ENCODE data around the gene VENTX. TPM values are rescaled to one million over a fixed set of nuclear protein-coding genes. Genes with fewer than 3 reads are reported as not detected.

VENTX gene
- total RNA-seq, 1 donor from 2014 or later: not detected

GRCh38 chr10:133270204-133270603 is 32.5 kb downstream of the VENTX start:
- Mint-ChIP-seq H3K36me3 (ENCODE audit: unreplicated experiment) (no peaks in the 10 kb centered on the region), H3K27ac (ENCODE audit: unreplicated experiment) (no peak overlapping the region), H3K27me3 (ENCODE audit: unreplicated experiment) (no peaks in the 10 kb centered on the region), H3K9me3 (ENCODE audit: unreplicated experiment) (no peaks in the 10 kb centered on the region), H3K4me3 (ENCODE audit: unreplicated experiment) (no peak overlapping the region), H3K4me1 (ENCODE audit: unreplicated experiment) (no peaks in the 10 kb centered on the region)
- TF ChIP-seq CTCF (IDR thresholded peaks at IDR 0.05): no peak
- DNase-seq (ENCODE audit: extremely low spot score, unreplicated experiment): no peak

GRCh38 chr10:133270773-133271297 is 33.2 kb downstream of the VENTX start:
- no peaks in the 10 kb centered on the region for H3K9me3 Mint-ChIP-seq (ENCODE audit: unreplicated experiment)
- H3K36me3 Mint-ChIP-seq (ENCODE audit: unreplicated experiment): no peaks in the 10 kb centered on the region
- H3K27me3 Mint-ChIP-seq (ENCODE audit: unreplicated experiment): no peaks in the 10 kb centered on the region
- no peak overlapping the region for H3K4me3 Mint-ChIP-seq (ENCODE audit: unreplicated experiment)
- TF ChIP-seq CTCF (IDR thresholded peaks at IDR 0.05): no peak
- H3K4me1 Mint-ChIP-seq (ENCODE audit: unreplicated experiment): no peaks in the 10 kb centered on the region
- H3K27ac Mint-ChIP-seq (ENCODE audit: unreplicated experiment): no peak overlapping the region
- DNase-seq (ENCODE audit: extremely low spot score, unreplicated experiment): no peak

- Mint-ChIP-seq H3K4me3 (ENCODE audit: unreplicated experiment) (no peak overlapping the region), H3K36me3 (ENCODE audit: unreplicated experiment) (no peaks in the 10 kb centered on the region), H3K9me3 (ENCODE audit: unreplicated experiment) (no peaks in the 10 kb centered on the region), H3K27ac (ENCODE audit: unreplicated experiment) (no peak overlapping the region), H3K27me3 (ENCODE audit: unreplicated experiment) (no peaks in the 10 kb centered on the region), H3K4me1 (ENCODE audit: unreplicated experiment) (no peaks in the 10 kb centered on the region)
- no peak for DNase-seq (ENCODE audit: extremely low spot score, unreplicated experiment)
- TF ChIP-seq CTCF (IDR thresholded peaks at IDR 0.05): no peak
These were observed 34.1 kb downstream of the VENTX start for GRCh38 chr10:133271521-133272300.

- no peaks in the 10 kb centered on the region for H3K27me3 Mint-ChIP-seq (ENCODE audit: unreplicated experiment)
- H3K9me3 Mint-ChIP-seq (ENCODE audit: unreplicated experiment): no peaks in the 10 kb centered on the region
- no peak for DNase-seq (ENCODE audit: extremely low spot score, unreplicated experiment)
- H3K4me3 Mint-ChIP-seq (ENCODE audit: unreplicated experiment): no peak overlapping the region
- no peak for TF ChIP-seq CTCF (IDR thresholded peaks at IDR 0.05)
- H3K4me1 Mint-ChIP-seq (ENCODE audit: unreplicated experiment): no peaks in the 10 kb centered on the region
- H3K36me3 Mint-ChIP-seq (ENCODE audit: unreplicated experiment): no peaks in the 10 kb centered on the region
- no peak overlapping the region for H3K27ac Mint-ChIP-seq (ENCODE audit: unreplicated experiment)
These were observed 34.8 kb downstream of the VENTX start for GRCh38 chr10:133272301-133272963.

GRCh38 chr10:133272964-133273420 is 35.3 kb downstream of the VENTX start:
- no peak for TF ChIP-seq CTCF (IDR thresholded peaks at IDR 0.05)
- Mint-ChIP-seq H3K4me1 (ENCODE audit: unreplicated experiment) (peaks cover 1% of the 10 kb centered on the region), H3K27me3 (ENCODE audit: unreplicated experiment) (no peaks in the 10 kb centered on the region), H3K9me3 (ENCODE audit: unreplicated experiment) (no peaks in the 10 kb centered on the region), H3K36me3 (ENCODE audit: unreplicated experiment) (no peaks in the 10 kb centered on the region), H3K4me3 (ENCODE audit: unreplicated experiment) (no peak overlapping the region), H3K27ac (ENCODE audit: unreplicated experiment) (no peak overlapping the region)
- no peak for DNase-seq (ENCODE audit: extremely low spot score, unreplicated experiment)

All from osteocyte (in vitro differentiated cells).